Dedifferentiated amniotic fluid mesenchymal stem cell (primary cell): ENCODE data around the gene INTS11.

Source experiments
- DNase-seq: peaks from one replicate; pipeline ENCODE4 v3.0.0-alpha.2; 2016; ENCODE audit errors: extremely low spot score

Gene INTS11

GRCh38 chr1:1262758-1263157, 61.7 kb downstream of the INTS11 start:
- no peak for DNase-seq

- no peak for DNase-seq
These were observed 62.4 kb downstream of the INTS11 start for GRCh38 chr1:1262071-1262470.
